Right atrium auricular region (tissue), 2 donors: ENCODE results near the gene EXTL2. TPM values are rescaled to one million over a fixed set of nuclear protein-coding genes. Genes with fewer than 3 reads are reported as not detected.
A peak's percentile ranks its signal among the peaks of the same experiment; 100 is the strongest.
"Not testable (repeated sequence)": the region's sequence is repeated elsewhere in the genome, so short reads cannot be mapped to it uniquely, and the experiment has no call there.

ENCODE experiments used
- DNase-seq: peaks from one replicate; pipeline ENCODE4 v3.0.0-alpha.2; 2019; ENCODE audit warnings: low spot score
- H3K27ac ChIP-seq, 2 donors: fragments of 200-600 bp; sonication (generic); 1 replicate in 1 of 2; 2 replicates in 1 of 2; pipeline ENCODE4 v1.5.1; 2016 to 2019
- H3K27me3 ChIP-seq, 2 donors: fragments of 200-600 bp; sonication (generic); one replicate each; pipeline versions ENCODE4 v1.5.1 to v1.6.0; 2017 to 2019
- H3K36me3 ChIP-seq: fragments of 200-600 bp; sonication (generic); one replicate; pipeline ENCODE4 v1.5.1; 2016
- H3K4me1 ChIP-seq, 2 donors: fragments of 200-600 bp; sonication (generic); one replicate each; pipeline versions ENCODE4 v1.5.1 to v1.6.0; 2017 to 2019
- H3K4me3 ChIP-seq, 2 donors: fragments of 200-600 bp; sonication (generic); 1 replicate in 1 of 2; 2 replicates in 1 of 2; pipeline ENCODE4 v1.5.1; 2017 to 2019; ENCODE audit warnings: mild to moderate bottlenecking in 1 of 2, moderate library complexity in 1 of 2
- H3K9me3 ChIP-seq, 2 donors: fragments of 200-600 bp; sonication (generic); one replicate each; pipeline ENCODE4 v1.5.1; 2019
- total RNA-seq, 2 donors: library from RNA; depleted of rRNA; stranded (reverse); fragments of >200 nt; gene quantifications; one replicate each; pipeline ENCODE4 v1.1.0, GENCODE V29; 2016
- TF ChIP-seq, protein P1 (sequence below), 2 donors: fragments of 200-600 bp; sonication (generic); IDR thresholded peaks; one replicate each; pipeline ENCODE4 v1.5.1; 2019; ENCODE audit warnings: antibody characterized with exemption in 2 of 2

The EXTL2 gene
- total RNA-seq, 2 donors from 2014 or later = 6.3 to 9.5 TPM

GRCh38 chr1:100936194-100936967 lies 41.7 kb upstream of the EXTL2 start:
- Histone ChIP-seq H3K27ac (no peak overlapping the region), H3K4me3 (no peak overlapping the region), H3K27me3 (no peaks in the 10 kb centered on the region), H3K4me1 (no peaks in the 10 kb centered on the region), H3K36me3 (no peaks in the 10 kb centered on the region), H3K9me3 (no peaks in the 10 kb centered on the region)
- TF ChIP-seq, protein P1, sequence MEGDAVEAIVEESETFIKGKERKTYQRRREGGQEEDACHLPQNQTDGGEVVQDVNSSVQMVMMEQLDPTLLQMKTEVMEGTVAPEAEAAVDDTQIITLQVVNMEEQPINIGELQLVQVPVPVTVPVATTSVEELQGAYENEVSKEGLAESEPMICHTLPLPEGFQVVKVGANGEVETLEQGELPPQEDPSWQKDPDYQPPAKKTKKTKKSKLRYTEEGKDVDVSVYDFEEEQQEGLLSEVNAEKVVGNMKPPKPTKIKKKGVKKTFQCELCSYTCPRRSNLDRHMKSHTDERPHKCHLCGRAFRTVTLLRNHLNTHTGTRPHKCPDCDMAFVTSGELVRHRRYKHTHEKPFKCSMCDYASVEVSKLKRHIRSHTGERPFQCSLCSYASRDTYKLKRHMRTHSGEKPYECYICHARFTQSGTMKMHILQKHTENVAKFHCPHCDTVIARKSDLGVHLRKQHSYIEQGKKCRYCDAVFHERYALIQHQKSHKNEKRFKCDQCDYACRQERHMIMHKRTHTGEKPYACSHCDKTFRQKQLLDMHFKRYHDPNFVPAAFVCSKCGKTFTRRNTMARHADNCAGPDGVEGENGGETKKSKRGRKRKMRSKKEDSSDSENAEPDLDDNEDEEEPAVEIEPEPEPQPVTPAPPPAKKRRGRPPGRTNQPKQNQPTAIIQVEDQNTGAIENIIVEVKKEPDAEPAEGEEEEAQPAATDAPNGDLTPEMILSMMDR (IDR thresholded peaks at IDR 0.05) = no peak
- DNase-seq = no peak

GRCh38 chr1:100933555-100933954 lies 38.9 kb upstream of the EXTL2 start:
- H3K4me3 ChIP-seq, H3K27me3 ChIP-seq, H3K9me3 ChIP-seq, DNase-seq, H3K36me3 ChIP-seq, H3K27ac ChIP-seq, H3K4me1 ChIP-seq: not testable (repeated sequence)

DNA sequence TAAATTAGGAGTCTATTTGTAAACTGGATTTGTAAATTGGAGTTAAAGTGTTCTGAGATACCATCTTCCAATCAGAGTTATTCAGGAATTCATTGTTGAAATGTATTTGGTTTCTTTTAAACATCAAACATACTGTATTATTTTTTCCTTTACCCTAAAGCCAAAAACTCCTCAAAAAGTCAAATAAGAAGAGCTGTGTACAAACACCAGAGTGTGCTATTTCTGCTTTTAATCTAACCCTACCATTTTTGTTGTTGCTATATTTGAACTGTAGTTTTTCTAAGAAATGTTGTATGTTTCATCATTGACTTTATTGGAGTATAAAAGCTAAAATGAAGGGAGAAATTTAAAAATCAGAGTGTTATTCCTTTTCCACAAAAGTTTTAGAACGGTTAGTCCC lies 37.1 kb upstream of the EXTL2 start:
- Histone ChIP-seq H3K4me1 (no peaks in the 10 kb centered on the region), H3K4me3 (no peak overlapping the region), H3K36me3 (no peaks in the 10 kb centered on the region), H3K27ac (no peak overlapping the region), H3K27me3 (no peaks in the 10 kb centered on the region), H3K9me3 (no peaks in the 10 kb centered on the region)
- TF ChIP-seq, protein P1 (IDR thresholded peaks at IDR 0.05) = no peak
- no peak for DNase-seq

DNA sequence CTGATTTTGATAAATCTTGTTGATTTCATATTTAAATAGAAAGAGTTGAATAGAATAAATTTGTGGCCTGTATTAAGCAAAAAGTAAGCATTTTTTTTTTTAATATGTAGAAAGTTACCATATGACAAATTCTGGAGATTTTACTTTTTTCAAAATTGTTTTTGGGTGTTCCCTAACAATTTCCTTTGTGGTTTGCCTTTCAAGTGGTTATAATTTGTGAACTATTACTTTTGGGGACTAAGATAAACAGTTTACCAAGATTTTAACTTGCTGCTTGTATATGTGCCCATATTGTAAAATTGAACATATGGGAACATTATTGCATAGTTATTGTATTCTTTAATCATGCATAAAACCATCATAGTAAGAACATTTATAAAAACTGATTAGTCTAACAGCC lies 35.9 kb upstream of the EXTL2 start:
- H3K27me3 ChIP-seq = no peaks in the 10 kb centered on the region
- TF ChIP-seq, protein P1 (IDR thresholded peaks at IDR 0.05) = no peak
- H3K36me3 ChIP-seq = peaks cover 9% of the 10 kb centered on the region
- no peaks in the 10 kb centered on the region for H3K4me1 ChIP-seq
- no peak overlapping the region for H3K27ac ChIP-seq
- H3K9me3 ChIP-seq = no peaks in the 10 kb centered on the region
- no peak overlapping the region for H3K4me3 ChIP-seq
- DNase-seq = no peak

DNA sequence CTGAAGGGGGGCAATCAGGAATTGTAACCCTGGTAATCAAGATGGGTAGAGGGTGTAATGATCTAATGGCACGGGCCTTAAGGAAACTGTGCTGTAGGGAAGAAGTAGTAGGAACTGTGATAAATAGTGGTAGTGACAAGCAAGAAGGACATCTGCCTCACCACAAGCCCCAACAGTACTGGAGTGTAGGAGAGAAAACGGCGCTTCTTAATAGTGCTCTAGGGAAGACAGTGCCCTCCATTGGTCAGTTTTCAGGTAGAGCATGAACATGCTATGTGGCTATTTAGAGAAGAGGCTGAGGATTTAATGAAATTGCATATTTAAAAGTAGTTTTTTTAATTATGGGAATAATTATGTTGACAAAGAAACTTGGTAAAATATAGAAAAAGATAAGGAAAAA lies 33.5 kb upstream of the EXTL2 start:
- no peaks in the 10 kb centered on the region for H3K4me1 ChIP-seq
- H3K27ac ChIP-seq = no peak overlapping the region
- no peak for DNase-seq
- no peak overlapping the region for H3K4me3 ChIP-seq
- H3K27me3 ChIP-seq = no peaks in the 10 kb centered on the region
- peaks cover 19% of the 10 kb centered on the region for H3K36me3 ChIP-seq
- TF ChIP-seq, protein P1 (IDR thresholded peaks at IDR 0.05) = peak in 1 of 2 donors; percentile 12
- H3K9me3 ChIP-seq = no peaks in the 10 kb centered on the region

DNA sequence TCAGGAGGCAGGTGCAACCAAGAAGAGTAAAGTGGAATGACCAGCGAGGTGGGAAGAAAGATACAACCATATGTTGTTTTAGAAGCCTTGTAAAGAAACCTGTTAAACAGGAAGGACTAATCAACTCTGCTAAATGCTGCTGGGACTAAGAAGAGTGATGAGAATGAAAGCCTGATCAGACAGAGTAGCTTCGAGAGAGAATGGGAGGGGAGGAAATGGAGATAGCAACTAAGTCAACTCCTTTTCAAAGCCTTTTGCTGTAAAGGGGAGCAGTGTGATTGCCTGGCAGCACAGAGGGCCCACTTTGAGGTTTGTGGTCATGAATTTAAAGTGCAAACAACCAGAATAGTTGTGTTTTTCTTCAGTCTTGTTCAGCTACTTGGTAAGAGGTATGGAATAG lies 32.6 kb upstream of the EXTL2 start:
- Histone ChIP-seq H3K36me3 (peaks cover 19% of the 10 kb centered on the region), H3K27ac (no peak overlapping the region), H3K27me3 (no peaks in the 10 kb centered on the region), H3K9me3 (no peaks in the 10 kb centered on the region), H3K4me3 (no peak overlapping the region), H3K4me1 (no peaks in the 10 kb centered on the region)
- TF ChIP-seq, protein P1 (IDR thresholded peaks at IDR 0.05) = no peak
- DNase-seq = no peak
